Skeletal muscle satellite cell (primary cell): Measurements from ENCODE around the gene OR13J1.

Experiments
- H3K27me3 ChIP-seq: 2 replicates; pipeline ENCODE4 v1.7.0; 2013; ENCODE audit warnings: low read length; ENCODE audit not compliant: control insufficient read depth, insufficient read depth
- H3K36me3 ChIP-seq: 2 replicates; pipeline ENCODE4 v1.7.0; 2013; ENCODE audit warnings: mild to moderate bottlenecking, control low read depth, low read length; ENCODE audit not compliant: insufficient read depth
- H3K4me1 ChIP-seq: 2 replicates; pipeline ENCODE4 v1.7.0; 2013; ENCODE audit warnings: low read length; ENCODE audit not compliant: control insufficient read depth, insufficient read depth
- H3K4me2 ChIP-seq: 2 replicates; pipeline ENCODE4 v1.7.0; 2013; ENCODE audit warnings: mild to moderate bottlenecking, low read length
- H3K4me3 ChIP-seq: 2 replicates; pipeline ENCODE4 v1.7.0; 2013; ENCODE audit warnings: low read length
- H3K9ac ChIP-seq: 2 replicates; pipeline ENCODE4 v1.7.0; 2013; ENCODE audit warnings: mild to moderate bottlenecking, low read depth, low read length, moderate library complexity
- H3K9me3 ChIP-seq: replicated peaks from 2 replicates; pipeline ENCODE4 v1.7.0; 2013; ENCODE audit warnings: mild to moderate bottlenecking, control low read depth, low read length

The OR13J1 gene

DNA sequence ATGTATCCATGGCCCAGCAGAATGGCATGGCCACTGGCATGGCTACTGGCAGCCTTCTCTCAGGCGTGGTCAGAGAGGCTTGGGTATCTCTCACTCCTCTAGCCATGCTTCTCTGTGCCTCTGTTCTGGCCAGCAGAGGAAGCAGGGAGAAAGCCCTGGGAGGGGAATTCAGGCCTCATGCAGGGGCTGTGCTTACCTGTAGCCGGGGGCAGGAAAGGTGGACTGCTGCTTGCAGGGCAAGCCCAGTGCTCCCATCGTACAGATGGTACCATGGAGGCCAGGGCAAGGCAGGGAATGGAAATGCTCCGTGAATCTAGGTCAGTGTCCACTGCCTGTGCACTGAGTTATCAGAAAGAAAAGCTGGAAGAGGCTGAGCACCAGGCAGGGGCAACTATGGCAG lies 2.7 kb downstream of the OR13J1 start:
- Histone ChIP-seq H3K36me3 (no peaks in the 10 kb centered on the region), H3K4me3 (no peak overlapping the region), H3K9ac (no peak overlapping the region), H3K4me2 (no peak overlapping the region), H3K9me3 (no peaks in the 10 kb centered on the region), H3K27me3 (peaks cover 20% of the 10 kb centered on the region), H3K4me1 (no peaks in the 10 kb centered on the region)

DNA sequence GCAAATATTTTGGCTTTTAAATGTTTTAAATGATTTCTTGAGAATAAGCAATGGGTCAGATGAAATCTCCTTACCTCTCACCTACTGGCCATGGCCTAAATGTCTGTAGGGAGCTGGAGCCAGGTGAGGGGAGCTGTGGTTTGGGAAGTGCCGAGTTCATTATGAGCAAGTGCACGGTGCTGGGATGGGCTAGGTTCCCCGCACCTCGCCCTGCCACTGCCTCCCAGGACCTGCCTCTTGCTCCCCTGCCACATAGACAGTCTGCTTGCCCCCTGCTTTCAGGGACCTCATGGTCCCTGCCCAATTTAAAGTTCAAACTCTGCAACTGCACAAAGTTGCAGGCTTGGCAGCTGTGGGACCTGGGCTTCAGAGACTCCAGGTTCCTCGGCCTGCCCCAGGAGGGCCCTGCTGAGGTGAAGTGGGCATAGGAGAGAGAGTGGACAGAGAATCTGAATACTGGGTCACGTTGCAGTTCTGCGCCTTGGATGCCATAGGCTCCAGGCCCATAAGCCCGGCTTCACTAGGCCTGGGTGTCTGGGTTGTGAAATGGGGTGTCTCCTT lies 5.4 kb downstream of the OR13J1 start:
- peaks cover 48% of the 10 kb centered on the region for H3K27me3 ChIP-seq
- H3K4me2 ChIP-seq: no peak overlapping the region
- H3K4me1 ChIP-seq: no peaks in the 10 kb centered on the region
- H3K36me3 ChIP-seq: no peaks in the 10 kb centered on the region
- no peak overlapping the region for H3K4me3 ChIP-seq
- H3K9ac ChIP-seq: no peak overlapping the region
- H3K9me3 ChIP-seq: no peaks in the 10 kb centered on the region

DNA sequence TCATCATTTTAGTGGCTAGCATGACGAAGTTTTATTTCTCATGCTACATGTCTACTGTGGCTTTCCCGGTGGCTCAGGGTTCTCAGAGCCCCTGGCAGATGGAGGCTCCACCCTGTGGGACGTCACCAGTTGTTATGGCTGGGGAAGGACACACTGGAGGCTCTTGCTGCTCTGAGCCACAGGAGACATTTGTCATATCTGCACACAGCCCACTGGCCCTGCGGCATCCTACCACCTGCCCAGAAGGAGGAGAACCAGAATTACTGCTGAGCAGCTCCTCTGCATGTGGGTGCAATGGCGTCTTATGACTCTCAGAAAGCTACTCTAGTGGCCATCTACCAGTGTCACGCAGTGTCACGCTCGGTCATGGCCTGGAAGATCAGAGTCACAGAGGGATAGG lies 6.6 kb downstream of the OR13J1 start:
- no peaks in the 10 kb centered on the region for H3K4me1 ChIP-seq
- no peak overlapping the region for H3K9ac ChIP-seq
- no peaks in the 10 kb centered on the region for H3K9me3 ChIP-seq
- no peak overlapping the region for H3K4me2 ChIP-seq
- no peaks in the 10 kb centered on the region for H3K36me3 ChIP-seq
- no peak overlapping the region for H3K4me3 ChIP-seq
- H3K27me3 ChIP-seq: peaks cover 52% of the 10 kb centered on the region

DNA sequence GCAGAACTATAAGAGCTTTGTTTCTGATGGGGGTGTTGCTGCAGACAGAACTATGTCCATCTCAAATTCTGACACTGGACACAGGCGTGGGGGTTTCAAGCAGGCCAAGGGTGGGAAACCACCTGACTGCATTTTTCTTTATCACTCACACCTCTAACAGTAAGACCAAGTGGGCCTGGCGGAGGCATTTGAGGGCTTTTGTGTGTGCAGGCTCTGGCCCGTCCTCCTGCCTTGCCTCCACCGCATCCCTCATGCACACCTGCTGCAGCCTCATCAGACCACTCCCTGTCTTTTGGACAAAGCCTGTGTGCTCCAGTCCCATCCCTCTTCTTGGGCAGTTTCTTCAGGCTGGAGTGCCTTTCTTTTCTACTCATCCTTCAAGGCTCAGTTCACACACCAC lies 7.9 kb downstream of the OR13J1 start:
- no peaks in the 10 kb centered on the region for H3K4me1 ChIP-seq
- H3K4me3 ChIP-seq: no peak overlapping the region
- peaks cover 52% of the 10 kb centered on the region for H3K27me3 ChIP-seq
- H3K9me3 ChIP-seq: no peaks in the 10 kb centered on the region
- H3K36me3 ChIP-seq: no peaks in the 10 kb centered on the region
- H3K4me2 ChIP-seq: no peak overlapping the region
- no peak overlapping the region for H3K9ac ChIP-seq

DNA sequence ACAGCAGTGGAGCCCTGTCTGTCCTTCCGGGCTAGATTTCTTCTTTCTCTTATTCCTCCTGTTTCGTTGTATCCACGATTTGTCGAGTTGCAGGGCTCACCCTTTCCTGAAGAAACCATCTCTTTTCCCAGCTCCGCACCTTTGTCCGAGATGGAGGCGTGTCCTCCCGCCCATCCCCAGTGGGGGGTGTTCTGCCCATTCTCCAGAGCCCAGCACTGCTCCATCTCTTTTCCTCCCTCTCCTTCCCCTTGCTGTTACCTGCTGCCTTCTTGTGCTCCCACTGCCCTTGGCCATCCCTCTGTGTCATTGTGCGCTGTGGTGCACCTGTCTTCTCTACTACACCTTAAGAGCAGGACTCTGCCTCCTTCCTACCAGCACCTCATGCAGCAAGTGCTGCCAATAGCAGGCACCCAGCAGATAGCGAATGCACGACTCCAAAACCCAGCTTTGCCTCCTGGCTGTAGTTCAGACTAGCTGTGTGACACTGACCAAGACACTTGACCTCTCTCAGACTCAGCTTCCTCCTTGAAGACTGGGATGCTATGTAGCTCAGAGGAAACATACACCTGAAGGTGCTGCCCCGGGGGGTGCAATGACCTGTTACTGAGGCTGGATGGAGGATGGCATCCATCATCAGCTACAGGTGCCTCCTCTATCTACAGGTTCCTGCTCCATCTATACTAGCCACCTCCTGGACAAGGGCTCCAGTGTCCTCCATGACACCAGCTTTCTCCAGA lies 8.9 kb downstream of the OR13J1 start:
- H3K9ac ChIP-seq: no peak overlapping the region
- no peak overlapping the region for H3K4me2 ChIP-seq
- peaks cover 52% of the 10 kb centered on the region for H3K27me3 ChIP-seq
- no peaks in the 10 kb centered on the region for H3K9me3 ChIP-seq
- H3K4me1 ChIP-seq: no peaks in the 10 kb centered on the region
- H3K4me3 ChIP-seq: no peak overlapping the region
- no peaks in the 10 kb centered on the region for H3K36me3 ChIP-seq

DNA sequence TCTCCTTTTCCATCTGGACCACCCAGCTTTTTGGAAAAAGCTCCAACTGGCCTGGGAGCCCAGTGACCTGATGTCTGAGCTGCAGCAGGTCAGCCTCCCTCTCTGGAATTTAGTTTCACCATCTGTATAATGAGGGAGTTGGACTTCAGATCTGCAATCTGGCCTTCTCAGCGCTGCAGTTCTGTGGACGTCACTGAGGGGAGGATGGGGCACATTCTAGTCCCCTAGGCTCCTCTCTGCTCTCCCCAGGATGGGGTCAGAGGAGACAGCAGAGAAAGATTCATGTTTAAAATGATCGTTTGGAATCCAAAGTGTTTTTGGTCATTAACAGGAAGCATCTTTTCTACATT lies 10.2 kb downstream of the OR13J1 start:
- Histone ChIP-seq H3K9me3 (no peaks in the 10 kb centered on the region), H3K27me3 (peaks cover 58% of the 10 kb centered on the region), H3K4me1 (no peaks in the 10 kb centered on the region), H3K9ac (no peak overlapping the region), H3K4me2 (no peak overlapping the region), H3K4me3 (no peak overlapping the region), H3K36me3 (no peaks in the 10 kb centered on the region)

DNA sequence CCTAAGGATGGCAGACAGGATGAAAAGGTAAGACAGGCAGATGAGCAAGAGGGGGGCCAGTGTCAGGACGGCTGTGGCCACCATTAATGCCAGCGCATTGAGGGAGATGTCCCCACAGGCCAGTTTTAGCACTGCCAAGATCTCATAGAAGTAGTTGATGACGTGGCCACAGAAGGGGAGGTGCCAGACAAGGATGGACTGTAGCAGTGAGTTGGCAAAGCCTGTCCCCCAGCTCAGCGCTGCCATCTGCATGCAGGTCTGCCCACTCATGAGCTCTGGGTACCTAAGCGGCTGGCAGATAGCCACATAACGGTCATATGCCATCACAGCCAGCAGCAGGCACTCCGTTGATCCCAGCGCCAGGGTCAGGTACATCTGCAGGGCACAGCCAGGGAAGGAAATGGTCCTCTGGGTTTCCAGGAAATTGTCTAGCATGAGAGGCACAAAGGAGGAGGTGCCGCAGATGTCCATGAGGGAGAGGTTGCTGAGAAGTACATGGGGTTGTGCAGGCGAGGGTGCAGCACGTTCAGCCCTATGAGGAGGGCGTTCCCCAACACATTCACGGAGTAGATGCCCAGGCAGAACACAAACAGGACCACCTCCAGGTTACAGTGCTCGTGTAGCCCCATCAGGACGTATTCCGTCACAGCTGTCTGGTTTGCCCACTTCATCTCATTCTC lies 10.8 kb downstream of the OR13J1 start:
- H3K27me3 ChIP-seq: peaks cover 57% of the 10 kb centered on the region
- no peak overlapping the region for H3K9ac ChIP-seq
- H3K4me2 ChIP-seq: no peak overlapping the region
- no peaks in the 10 kb centered on the region for H3K4me1 ChIP-seq
- no peak overlapping the region for H3K4me3 ChIP-seq
- H3K36me3 ChIP-seq: no peaks in the 10 kb centered on the region
- H3K9me3 ChIP-seq: no peaks in the 10 kb centered on the region

DNA sequence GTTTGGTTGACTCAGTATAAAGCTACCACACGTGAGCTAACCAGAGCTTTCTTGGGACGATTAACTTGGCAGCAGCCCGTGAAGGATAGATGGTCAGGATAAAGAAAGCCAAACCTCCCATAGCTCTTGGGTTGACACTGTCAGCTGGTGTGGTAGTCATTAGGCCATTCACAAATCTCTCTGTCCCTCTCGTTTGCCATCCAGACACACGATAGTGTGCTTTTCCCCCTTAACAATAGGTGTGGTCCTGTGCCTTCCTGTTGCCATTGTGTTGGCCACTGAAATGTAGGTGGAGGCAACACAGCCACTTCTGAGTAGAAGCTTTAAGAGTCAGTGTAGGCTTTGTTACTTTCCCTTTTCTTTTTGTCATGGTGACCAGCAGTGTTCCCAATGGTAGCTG lies 11.7 kb downstream of the OR13J1 start:
- Histone ChIP-seq H3K4me3 (no peak overlapping the region), H3K4me1 (no peaks in the 10 kb centered on the region), H3K36me3 (no peaks in the 10 kb centered on the region), H3K27me3 (peaks cover 47% of the 10 kb centered on the region), H3K4me2 (no peak overlapping the region), H3K9me3 (no peaks in the 10 kb centered on the region), H3K9ac (no peak overlapping the region)

DNA sequence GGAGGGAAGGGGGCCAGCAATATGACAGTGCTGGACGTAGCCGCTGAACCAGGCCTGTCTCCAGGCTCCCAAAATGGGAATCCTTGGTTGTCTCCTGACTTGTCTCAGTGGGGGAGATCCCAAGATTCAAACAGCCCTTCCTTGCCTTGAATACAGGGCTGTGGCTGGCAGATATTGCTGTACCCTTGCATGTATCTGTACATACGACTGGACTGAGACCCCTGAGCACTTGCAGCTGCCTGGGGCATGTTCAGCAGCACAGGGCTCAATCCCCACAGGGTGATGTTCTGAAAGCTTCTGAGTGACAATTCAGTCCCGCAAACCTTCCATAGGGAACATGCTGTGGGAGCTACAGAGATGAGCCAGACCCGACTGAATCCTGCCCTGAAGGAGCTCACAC lies 13.3 kb downstream of the OR13J1 start:
- peaks cover 31% of the 10 kb centered on the region for H3K27me3 ChIP-seq

DNA sequence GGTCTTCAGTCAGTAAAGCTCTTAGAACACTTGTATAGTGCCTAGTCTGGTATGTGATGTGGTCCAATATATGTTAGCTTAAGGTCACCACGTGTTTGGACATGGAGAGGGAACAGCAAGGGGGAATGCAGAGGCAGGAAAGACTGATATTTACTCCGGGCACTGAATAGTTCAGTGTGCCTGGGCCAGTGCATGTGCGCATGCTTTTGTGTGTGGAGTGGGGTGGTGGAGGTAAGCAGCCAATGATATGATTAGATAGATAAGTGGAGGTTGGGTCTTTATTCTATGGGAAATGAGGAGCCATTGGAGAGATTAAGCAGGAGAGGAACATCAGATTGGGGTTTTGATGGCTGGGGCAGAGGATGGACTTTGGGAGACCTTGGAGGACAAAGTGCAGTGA lies 14.0 kb downstream of the OR13J1 start:
- H3K4me1 ChIP-seq: no peaks in the 10 kb centered on the region
- H3K4me3 ChIP-seq: no peak overlapping the region
- H3K9me3 ChIP-seq: no peaks in the 10 kb centered on the region
- no peak overlapping the region for H3K4me2 ChIP-seq
- peaks cover 25% of the 10 kb centered on the region for H3K27me3 ChIP-seq
- no peak overlapping the region for H3K9ac ChIP-seq
- H3K36me3 ChIP-seq: no peaks in the 10 kb centered on the region

More for the DNA sequence above, 13.3 kb downstream of the OR13J1 start:
- H3K9ac ChIP-seq: no peak overlapping the region
- H3K36me3 ChIP-seq: no peaks in the 10 kb centered on the region
- no peaks in the 10 kb centered on the region for H3K9me3 ChIP-seq
- no peak overlapping the region for H3K4me3 ChIP-seq
- no peaks in the 10 kb centered on the region for H3K4me1 ChIP-seq
- H3K4me2 ChIP-seq: no peak overlapping the region

DNA sequence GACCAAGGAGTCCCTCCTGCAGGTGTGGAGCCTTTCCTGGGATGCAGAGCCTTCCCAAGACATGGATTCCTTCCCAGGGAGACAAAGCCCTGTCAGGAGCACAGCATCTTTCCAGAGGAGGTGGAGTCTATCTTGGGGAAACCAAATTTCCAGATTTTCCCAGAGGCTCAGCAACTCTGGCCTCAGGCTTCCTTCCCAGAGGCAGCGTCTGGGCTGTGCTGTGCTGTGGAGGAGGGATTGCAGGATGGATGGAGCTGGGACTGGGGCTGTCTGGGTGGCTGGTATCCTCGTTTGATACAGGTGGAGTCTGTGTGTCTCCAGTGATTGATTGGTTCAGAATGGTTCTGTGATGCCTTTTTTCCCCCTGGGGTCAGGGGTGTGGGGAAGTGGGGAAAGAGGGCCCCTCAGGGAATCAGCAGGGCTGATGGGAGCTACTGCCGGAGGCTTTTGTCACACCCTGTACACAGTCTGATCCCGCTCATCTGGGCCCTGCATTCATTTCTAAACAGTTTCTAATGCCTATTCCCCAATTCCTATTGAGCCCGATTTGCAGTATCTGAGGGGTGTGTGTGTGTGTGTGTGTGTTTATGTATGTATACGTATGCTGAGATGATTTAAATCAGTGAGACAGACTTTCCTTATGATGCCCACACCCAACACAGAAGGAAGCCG lies 16.0 kb downstream of the OR13J1 start:
- Histone ChIP-seq H3K9me3 (no peaks in the 10 kb centered on the region), H3K4me1 (no peaks in the 10 kb centered on the region), H3K36me3 (no peaks in the 10 kb centered on the region), H3K9ac (no peak overlapping the region), H3K27me3 (peaks cover 6% of the 10 kb centered on the region), H3K4me3 (no peak overlapping the region), H3K4me2 (no peak overlapping the region)
